ENCODE results near the gene PTBP1. TPM values are rescaled to one million over a fixed set of nuclear protein-coding genes. Genes with fewer than 3 reads are reported as not detected.

Gene PTBP1
- total and polyA plus RNA-seq, 9 of the 15 experiments (the other 6 are each of a cell fraction or from before 2014, with no cell fraction given) = 14.0 to 759 (median 234) TPM

DNA sequence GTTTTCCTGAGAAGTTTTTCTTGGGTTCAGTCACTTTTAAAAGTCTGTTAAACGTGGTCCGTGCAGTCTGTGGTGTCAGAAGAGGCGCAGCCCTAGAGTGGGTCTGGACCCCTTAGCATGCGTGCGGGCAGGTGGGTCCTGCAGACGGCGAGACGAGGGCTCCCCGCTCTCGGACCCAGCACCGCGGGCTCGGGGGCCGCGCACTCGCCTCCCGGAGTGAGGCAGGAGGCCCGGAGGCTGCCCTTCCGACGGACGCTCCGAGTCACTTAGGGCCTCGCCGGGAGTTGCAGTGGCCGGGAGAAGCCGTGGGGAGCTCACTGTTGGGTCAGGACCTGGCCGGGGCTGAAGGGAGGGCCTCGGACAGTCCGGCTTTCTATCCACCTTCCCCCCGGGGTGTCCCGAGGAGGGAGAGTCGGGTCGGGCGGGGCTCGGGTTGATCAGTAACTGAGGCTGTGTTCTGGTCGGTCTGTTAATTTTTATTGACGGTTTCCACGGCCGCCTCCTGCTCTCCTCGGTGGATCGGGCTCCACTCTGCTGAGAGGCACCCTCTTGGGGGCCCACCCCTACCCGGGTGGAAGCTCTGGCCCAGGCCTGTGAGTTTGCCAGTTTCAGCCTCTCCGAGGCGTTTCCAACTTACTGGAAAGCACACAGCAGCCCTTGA lies 1.3 kb downstream of the PTBP1 start (continued):
- TF ChIP-seq, protein P1, sequence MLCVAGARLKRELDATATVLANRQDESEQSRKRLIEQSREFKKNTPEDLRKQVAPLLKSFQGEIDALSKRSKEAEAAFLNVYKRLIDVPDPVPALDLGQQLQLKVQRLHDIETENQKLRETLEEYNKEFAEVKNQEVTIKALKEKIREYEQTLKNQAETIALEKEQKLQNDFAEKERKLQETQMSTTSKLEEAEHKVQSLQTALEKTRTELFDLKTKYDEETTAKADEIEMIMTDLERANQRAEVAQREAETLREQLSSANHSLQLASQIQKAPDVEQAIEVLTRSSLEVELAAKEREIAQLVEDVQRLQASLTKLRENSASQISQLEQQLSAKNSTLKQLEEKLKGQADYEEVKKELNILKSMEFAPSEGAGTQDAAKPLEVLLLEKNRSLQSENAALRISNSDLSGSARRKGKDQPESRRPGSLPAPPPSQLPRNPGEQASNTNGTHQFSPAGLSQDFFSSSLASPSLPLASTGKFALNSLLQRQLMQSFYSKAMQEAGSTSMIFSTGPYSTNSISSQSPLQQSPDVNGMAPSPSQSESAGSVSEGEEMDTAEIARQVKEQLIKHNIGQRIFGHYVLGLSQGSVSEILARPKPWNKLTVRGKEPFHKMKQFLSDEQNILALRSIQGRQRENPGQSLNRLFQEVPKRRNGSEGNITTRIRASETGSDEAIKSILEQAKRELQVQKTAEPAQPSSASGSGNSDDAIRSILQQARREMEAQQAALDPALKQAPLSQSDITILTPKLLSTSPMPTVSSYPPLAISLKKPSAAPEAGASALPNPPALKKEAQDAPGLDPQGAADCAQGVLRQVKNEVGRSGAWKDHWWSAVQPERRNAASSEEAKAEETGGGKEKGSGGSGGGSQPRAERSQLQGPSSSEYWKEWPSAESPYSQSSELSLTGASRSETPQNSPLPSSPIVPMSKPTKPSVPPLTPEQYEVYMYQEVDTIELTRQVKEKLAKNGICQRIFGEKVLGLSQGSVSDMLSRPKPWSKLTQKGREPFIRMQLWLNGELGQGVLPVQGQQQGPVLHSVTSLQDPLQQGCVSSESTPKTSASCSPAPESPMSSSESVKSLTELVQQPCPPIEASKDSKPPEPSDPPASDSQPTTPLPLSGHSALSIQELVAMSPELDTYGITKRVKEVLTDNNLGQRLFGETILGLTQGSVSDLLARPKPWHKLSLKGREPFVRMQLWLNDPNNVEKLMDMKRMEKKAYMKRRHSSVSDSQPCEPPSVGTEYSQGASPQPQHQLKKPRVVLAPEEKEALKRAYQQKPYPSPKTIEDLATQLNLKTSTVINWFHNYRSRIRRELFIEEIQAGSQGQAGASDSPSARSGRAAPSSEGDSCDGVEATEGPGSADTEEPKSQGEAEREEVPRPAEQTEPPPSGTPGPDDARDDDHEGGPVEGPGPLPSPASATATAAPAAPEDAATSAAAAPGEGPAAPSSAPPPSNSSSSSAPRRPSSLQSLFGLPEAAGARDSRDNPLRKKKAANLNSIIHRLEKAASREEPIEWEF (CRISPR knock-in tag; IDR thresholded peaks at IDR 0.05) = no peak
- TF ChIP-seq ETV1 (tag; conservative IDR thresholded peaks at IDR 0.05; ENCODE audit: low read depth) (no peak), RNF2 (IDR thresholded peaks at IDR 0.05) (no peak), BRD9 (IDR thresholded peaks at IDR 0.05; ENCODE audit: low read depth, partially characterized antibody) (no peak), GATAD2A (IDR thresholded peaks at IDR 0.05) (no peak), ADNP (tag; IDR thresholded peaks at IDR 0.05) (no peak), ZNF165 (CRISPR knock-in tag; IDR thresholded peaks at IDR 0.05; ENCODE audit: borderline replicate concordance) (no peak), TEAD2 (tag; IDR thresholded peaks at IDR 0.05) (no peak), ZNF707 (CRISPR knock-in tag; conservative IDR thresholded peaks at IDR 0.05) (no peak), RBFOX2 (IDR thresholded peaks at IDR 0.05; ENCODE audit: low read depth, low read length) (peak; percentile 87)
- TF ChIP-seq, protein P2, sequence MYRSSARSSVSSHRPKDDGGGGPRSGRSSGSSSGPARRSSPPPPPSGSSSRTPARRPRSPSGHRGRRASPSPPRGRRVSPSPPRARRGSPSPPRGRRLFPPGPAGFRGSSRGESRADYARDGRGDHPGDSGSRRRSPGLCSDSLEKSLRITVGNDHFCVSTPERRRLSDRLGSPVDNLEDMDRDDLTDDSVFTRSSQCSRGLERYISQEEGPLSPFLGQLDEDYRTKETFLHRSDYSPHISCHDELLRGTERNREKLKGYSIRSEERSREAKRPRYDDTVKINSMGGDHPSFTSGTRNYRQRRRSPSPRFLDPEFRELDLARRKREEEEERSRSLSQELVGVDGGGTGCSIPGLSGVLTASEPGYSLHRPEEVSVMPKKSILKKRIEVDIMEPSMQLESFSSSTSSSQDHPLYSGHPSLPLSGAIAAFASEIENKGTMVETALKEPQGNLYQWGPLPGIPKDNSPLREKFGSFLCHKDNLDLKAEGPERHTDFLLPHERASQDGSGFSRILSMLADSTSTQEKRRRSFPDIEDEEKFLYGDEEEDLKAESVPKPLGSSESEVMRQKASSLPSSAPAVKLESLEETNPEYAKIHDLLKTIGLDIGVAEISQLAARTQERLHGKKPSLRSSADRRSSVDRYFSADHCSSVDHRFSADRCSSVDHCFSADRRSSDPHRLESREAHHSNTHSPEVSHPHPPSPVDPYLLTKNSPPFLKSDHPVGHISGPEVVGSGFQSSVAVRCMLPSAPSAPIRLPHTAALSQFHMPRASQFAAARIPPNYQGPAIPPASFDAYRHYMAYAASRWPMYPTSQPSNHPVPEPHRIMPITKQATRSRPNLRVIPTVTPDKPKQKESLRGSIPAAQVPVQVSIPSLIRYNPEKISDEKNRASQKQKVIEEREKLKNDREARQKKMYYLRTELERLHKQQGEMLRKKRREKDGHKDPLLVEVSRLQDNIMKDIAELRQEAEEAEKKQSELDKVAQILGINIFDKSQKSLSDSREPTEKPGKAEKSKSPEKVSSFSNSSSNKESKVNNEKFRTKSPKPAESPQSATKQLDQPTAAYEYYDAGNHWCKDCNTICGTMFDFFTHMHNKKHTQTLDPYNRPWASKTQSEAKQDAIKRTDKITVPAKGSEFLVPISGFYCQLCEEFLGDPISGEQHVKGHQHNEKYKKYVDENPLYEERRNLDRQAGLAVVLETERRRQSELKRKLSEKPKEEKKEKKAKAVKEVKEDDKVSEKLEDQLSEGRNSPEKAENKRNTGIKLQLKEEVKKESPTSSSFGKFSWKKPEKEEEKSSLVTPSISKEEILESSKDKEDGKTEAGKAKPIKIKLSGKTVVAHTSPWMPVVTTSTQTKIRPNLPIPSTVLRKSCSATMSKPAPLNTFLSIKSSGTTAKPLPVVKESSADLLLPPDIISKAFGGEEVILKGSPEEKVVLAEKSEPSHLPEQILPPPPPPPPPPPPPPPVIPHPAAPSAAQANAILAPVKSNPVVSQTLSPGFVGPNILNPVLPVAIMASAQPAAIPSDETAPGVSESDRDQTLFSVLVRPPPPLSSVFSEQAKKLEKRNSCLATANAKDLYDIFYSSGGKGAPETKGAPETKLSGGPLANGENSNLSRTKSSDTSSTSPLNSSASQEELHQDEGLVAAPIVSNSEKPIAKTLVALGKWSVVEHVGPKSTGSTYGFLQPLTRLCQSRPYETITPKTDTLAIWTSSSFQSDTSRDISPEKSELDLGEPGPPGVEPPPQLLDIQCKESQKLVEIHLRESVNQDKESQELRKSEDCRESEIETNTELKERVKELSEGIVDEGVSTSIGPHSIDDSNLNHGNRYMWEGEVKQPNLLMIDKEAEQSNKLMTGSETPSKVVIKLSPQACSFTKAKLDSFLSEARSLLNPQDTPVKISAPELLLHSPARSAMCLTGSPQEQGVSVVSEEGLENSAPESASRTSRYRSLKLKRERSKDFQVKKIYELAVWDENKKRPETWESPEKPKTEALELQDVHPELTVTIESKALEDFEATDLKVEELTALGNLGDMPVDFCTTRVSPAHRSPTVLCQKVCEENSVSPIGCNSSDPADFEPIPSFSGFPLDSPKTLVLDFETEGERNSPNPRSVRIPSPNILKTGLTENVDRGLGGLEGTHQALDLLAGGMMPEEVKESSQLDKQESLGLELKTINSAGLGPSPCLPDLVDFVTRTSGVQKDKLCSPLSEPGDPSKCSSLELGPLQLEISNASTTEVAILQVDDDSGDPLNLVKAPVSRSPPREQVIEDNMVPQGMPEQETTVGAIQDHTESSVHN (IDR thresholded peaks at IDR 0.05; ENCODE audit: borderline replicate concordance in 1 of 2, low read depth in 1 of 2) = no peak
- TF ChIP-seq, protein P3, sequence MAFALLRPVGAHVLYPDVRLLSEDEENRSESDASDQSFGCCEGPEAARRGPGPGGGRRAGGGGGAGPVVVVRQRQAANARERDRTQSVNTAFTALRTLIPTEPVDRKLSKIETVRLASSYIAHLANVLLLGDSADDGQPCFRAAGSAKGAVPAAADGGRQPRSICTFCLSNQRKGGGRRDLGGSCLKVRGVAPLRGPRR (CRISPR knock-in tag; IDR thresholded peaks at IDR 0.05) = no peak
- TF ChIP-seq, protein P4, sequence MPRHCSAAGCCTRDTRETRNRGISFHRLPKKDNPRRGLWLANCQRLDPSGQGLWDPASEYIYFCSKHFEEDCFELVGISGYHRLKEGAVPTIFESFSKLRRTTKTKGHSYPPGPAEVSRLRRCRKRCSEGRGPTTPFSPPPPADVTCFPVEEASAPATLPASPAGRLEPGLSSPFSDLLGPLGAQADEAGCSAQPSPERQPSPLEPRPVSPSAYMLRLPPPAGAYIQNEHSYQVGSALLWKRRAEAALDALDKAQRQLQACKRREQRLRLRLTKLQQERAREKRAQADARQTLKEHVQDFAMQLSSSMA (CRISPR knock-in tag; IDR thresholded peaks at IDR 0.05) = no peak

Data from K562 (cell line).